BLaER1 (cell line): ENCODE results near the gene MYOC.

Experiments used
- H3K27ac ChIP-seq: shearing (Covaris generic); formaldehyde crosslinking; 2 replicates; pipeline ENCODE4 v1.8.1; 2022
- H3K27me3 ChIP-seq: shearing (Covaris generic); formaldehyde crosslinking; 2 replicates; pipeline ENCODE4 v1.8.1; 2022
- H3K36me3 ChIP-seq: shearing (Covaris generic); formaldehyde crosslinking; 2 replicates; pipeline ENCODE4 v1.8.1; 2022
- H3K4me1 ChIP-seq: shearing (Covaris generic); formaldehyde crosslinking; 2 replicates; pipeline ENCODE4 v1.8.1; 2022
- H3K4me2 ChIP-seq: shearing (Covaris generic); formaldehyde crosslinking; 2 replicates; pipeline ENCODE4 v1.8.1; 2022
- H3K4me3 ChIP-seq: shearing (Covaris generic); formaldehyde crosslinking; 2 replicates; pipeline ENCODE4 v1.8.1; 2022
- H3K9ac ChIP-seq: shearing (Covaris generic); formaldehyde crosslinking; 2 replicates; pipeline ENCODE4 v1.8.1; 2022
- H3K9me3 ChIP-seq: shearing (Covaris generic); formaldehyde crosslinking; 2 replicates; pipeline ENCODE4 v1.8.1; 2022
- H4K20me1 ChIP-seq: shearing (Covaris generic); formaldehyde crosslinking; 2 replicates; pipeline ENCODE4 v1.8.1; 2022
- Cebpa-rat ChIP-seq: shearing (Covaris generic); IDR thresholded peaks from 2 replicates; pipeline ENCODE4 v1.8.1; 2022

Gene MYOC

DNA sequence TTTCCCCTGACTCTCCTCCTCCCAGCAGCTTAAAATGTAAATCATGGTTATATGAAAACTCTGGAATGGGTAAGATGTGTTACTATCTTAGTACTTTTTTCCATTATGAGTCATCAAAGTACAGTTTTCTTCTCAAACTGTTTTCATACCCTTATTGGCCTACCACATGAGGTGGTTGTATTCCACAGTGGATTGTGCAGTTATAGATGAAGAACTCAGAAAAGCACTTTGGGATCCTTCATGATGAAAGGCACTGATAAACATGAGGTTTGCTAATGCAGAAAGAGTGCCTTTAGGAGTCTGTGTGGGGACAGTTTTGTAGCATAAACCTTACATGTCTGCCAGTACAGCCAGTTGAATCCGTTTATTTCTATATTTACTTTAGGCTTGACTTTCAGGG, 62.5 kb downstream of the MYOC start:
- H3K4me2 ChIP-seq = no peak overlapping the region
- peaks cover 100% of the 10 kb centered on the region for H3K36me3 ChIP-seq
- H3K27ac ChIP-seq = no peak overlapping the region

DNA sequence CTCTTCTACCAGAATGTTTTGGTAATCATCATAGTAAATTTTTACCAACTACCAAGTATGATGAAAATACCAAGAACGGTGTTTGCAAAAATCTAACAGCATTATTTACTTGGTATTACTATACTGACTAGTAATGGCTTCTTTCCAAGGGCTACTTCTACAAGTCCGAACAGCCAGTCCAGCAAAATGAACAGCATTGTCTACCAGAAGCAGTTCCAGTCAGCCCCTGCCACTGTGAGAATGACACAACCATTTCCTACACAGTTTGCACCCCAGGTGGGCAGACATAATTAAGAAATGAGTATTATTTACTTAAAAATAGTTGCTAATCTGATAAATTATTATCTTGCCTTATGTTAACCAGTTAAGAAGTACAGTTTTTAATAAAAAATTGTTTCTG, 64.3 kb downstream of the MYOC start:
- H3K9me3 ChIP-seq = no peaks in the 10 kb centered on the region
- no peak overlapping the region for H3K4me3 ChIP-seq
- H3K4me1 ChIP-seq = no peaks in the 10 kb centered on the region
- H4K20me1 ChIP-seq = 0 out of 2 replicates have a peak, but pooled peaks cover 2% of the 10 kb centered on the region
- no peak overlapping the region for H3K27ac ChIP-seq
- H3K9ac ChIP-seq = no peak overlapping the region
- H3K36me3 ChIP-seq = peaks cover 100% of the 10 kb centered on the region
- no peaks in the 10 kb centered on the region for H3K27me3 ChIP-seq
- no peak overlapping the region for H3K4me2 ChIP-seq
- no peak for TF ChIP-seq Cebpa-rat

More for the DNA sequence above, 62.5 kb downstream of the MYOC start:
- no peak overlapping the region for H3K9ac ChIP-seq
- TF ChIP-seq Cebpa-rat = no peak
- no peaks in the 10 kb centered on the region for H4K20me1 ChIP-seq
- H3K4me1 ChIP-seq = no peaks in the 10 kb centered on the region
- H3K9me3 ChIP-seq = no peaks in the 10 kb centered on the region
- H3K4me3 ChIP-seq = no peak overlapping the region
- H3K27me3 ChIP-seq = no peaks in the 10 kb centered on the region

DNA sequence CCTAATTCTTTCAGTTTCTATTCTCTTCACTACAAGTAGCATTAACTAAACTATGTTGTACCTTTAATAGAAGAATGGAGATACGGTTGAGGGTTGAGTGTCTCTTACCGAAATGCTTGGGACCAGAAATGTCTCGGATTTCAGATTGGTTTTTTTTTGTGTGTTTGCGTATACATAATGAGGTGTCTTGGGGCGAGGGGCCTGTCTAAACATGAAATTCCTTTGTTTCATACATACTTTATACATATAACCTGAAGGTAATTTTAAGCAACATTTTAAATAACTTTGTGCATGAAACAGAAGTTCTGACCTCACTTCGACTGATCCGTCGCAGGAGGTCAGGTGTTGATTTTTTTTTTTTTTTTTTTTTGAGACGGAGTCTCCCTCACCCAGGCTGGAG, 66.8 kb downstream of the MYOC start:
- Histone ChIP-seq H3K4me2 (no peak overlapping the region), H3K36me3 (peaks cover 100% of the 10 kb centered on the region), H3K4me1 (no peaks in the 10 kb centered on the region), H3K9me3 (no peaks in the 10 kb centered on the region), H3K27ac (no peak overlapping the region), H3K27me3 (no peaks in the 10 kb centered on the region), H3K4me3 (no peak overlapping the region), H3K9ac (no peak overlapping the region), H4K20me1 (peaks cover 27% of the 10 kb centered on the region; the same call in 1 of the 2 replicates)
- no peak for TF ChIP-seq Cebpa-rat
